Hematopoietic multipotent progenitor cell treated with erythropoietin and hydrocortisone succinate and interleukin-3 and kit ligand, for 8 days (in vitro differentiated cells): ENCODE measurements around the gene APBA1.
"Not testable (repeated sequence)": the region's sequence is repeated elsewhere in the genome, so short reads cannot be mapped to it uniquely, and the experiment has no call there.

Source experiments
- DNase-seq: peaks from one replicate; pipeline ENCODE4 v3.0.0-alpha.2; 2015

Gene APBA1

GRCh38 chr9:69433968-69434367 lies 238.2 kb downstream of the APBA1 start:
- no peak for DNase-seq

GRCh38 chr9:69433392-69433791 lies 238.8 kb downstream of the APBA1 start:
- no peak for DNase-seq

- no peak for DNase-seq
Observed at GRCh38 chr9:69432623-69433022, 239.5 kb downstream of the APBA1 start.

GRCh38 chr9:69431777-69432176 lies 240.4 kb downstream of the APBA1 start:
- no peak for DNase-seq

GRCh38 chr9:69431203-69431602 lies 241.0 kb downstream of the APBA1 start:
- no peak for DNase-seq

- no peak for DNase-seq
Observed at GRCh38 chr9:69430206-69430605, 242.0 kb downstream of the APBA1 start.

- DNase-seq = no peak
Observed at GRCh38 chr9:69429281-69429680, 242.9 kb downstream of the APBA1 start.

- DNase-seq = no peak
Observed at GRCh38 chr9:69428017-69428785, 244.0 kb downstream of the APBA1 start.

GRCh38 chr9:69427286-69427685 lies 244.9 kb downstream of the APBA1 start:
- no peak for DNase-seq

GRCh38 chr9:69425136-69425801 lies 246.9 kb downstream of the APBA1 start:
- DNase-seq = peak; percentile 78

- DNase-seq = peak; percentile 71
Observed at GRCh38 chr9:69421908-69422801, 250.0 kb downstream of the APBA1 start.

- DNase-seq = no peak
Observed at GRCh38 chr9:69420611-69421270, 251.4 kb downstream of the APBA1 start.

GRCh38 chr9:69412741-69413150 lies 259.4 kb downstream of the APBA1 start:
- DNase-seq = peak; percentile 17

GRCh38 chr9:69411931-69412740 lies 260.0 kb downstream of the APBA1 start:
- DNase-seq = no peak

GRCh38 chr9:69411246-69411645 lies 260.9 kb downstream of the APBA1 start:
- DNase-seq = no peak

- DNase-seq = not testable (repeated sequence)
Observed at GRCh38 chr9:69409936-69410335, 262.2 kb downstream of the APBA1 start.

- DNase-seq = no peak
Observed at GRCh38 chr9:69400470-69400869, 271.7 kb downstream of the APBA1 start.

- DNase-seq = no peak
Observed at GRCh38 chr9:69397384-69398214, 274.6 kb downstream of the APBA1 start.

- no peak for DNase-seq
Observed at GRCh38 chr9:69396759-69397158, 275.4 kb downstream of the APBA1 start.

GRCh38 chr9:69395718-69396117 lies 276.5 kb downstream of the APBA1 start:
- DNase-seq = no peak

GRCh38 chr9:69393425-69393824 lies 278.7 kb downstream of the APBA1 start:
- no peak for DNase-seq
